ENCODE measurements around the gene OR1S1.
"Not testable (repeated sequence)": the region's sequence is repeated elsewhere in the genome, so short reads cannot be mapped to it uniquely, and the experiment has no call there.

Gene OR1S1

GRCh38 chr11:58212420-58212819, at the start of gene OR1S1:
Gene OR1S1 (plus strand): TSS chr11:58212720.
- DNase-seq, result not testable (repeated sequence)

GRCh38 chr11:58164389-58164788, 48.1 kb upstream of the OR1S1 start:
- no peak for DNase-seq

- DNase-seq, result no peak
These were observed 47.5 kb upstream of the OR1S1 start for GRCh38 chr11:58164990-58165389.

GRCh38 chr11:58165504-58166106, 46.9 kb upstream of the OR1S1 start:
- no peak for DNase-seq

- no peak for DNase-seq
These were observed 35.0 kb upstream of the OR1S1 start for GRCh38 chr11:58177409-58178054.

GRCh38 chr11:58178444-58178843, 34.1 kb upstream of the OR1S1 start:
- no peak for DNase-seq

- no peak for DNase-seq
These were observed 32.9 kb upstream of the OR1S1 start for GRCh38 chr11:58179648-58180047.

GRCh38 chr11:58186938-58187337, 25.6 kb upstream of the OR1S1 start:
- DNase-seq, result no peak

GRCh38 chr11:58188770-58189169, 23.8 kb upstream of the OR1S1 start, which contains the start of gene OR9Q2:
Gene OR9Q2 (plus strand): TSS chr11:58189070. CDS start chr11:58190491, 1,421 bp downstream.
- no peak for DNase-seq

- no peak for DNase-seq
These were observed 20.3 kb upstream of the OR1S1 start for GRCh38 chr11:58192229-58192628.

- DNase-seq, result no peak
These were observed 19.1 kb upstream of the OR1S1 start for GRCh38 chr11:58193391-58193790.

- no peak for DNase-seq
These were observed 16.6 kb upstream of the OR1S1 start for GRCh38 chr11:58195939-58196338.

GRCh38 chr11:58199271-58199670, 13.2 kb upstream of the OR1S1 start:
- DNase-seq, result no peak

- DNase-seq, result no peak
These were observed 8.5 kb upstream of the OR1S1 start, which contains the start of gene OR1S2 for GRCh38 chr11:58204042-58204441. Gene OR1S2 (minus strand): TSS chr11:58204142. CDS start chr11:58204142, 0 bp downstream.

- DNase-seq, result no peak
These were observed 4.0 kb downstream of the OR1S1 start for GRCh38 chr11:58216476-58216875.

GRCh38 chr11:58222721-58223120, 10.2 kb downstream of the OR1S1 start:
- no peak for DNase-seq

- DNase-seq, result no peak
These were observed 15.6 kb downstream of the OR1S1 start for GRCh38 chr11:58227956-58228615.

- DNase-seq, result no peak
These were observed 31.4 kb downstream of the OR1S1 start for GRCh38 chr11:58243954-58244353.

- DNase-seq, result no peak
These were observed 42.4 kb downstream of the OR1S1 start for GRCh38 chr11:58254936-58255335.

- DNase-seq, result no peak
These were observed 47.5 kb downstream of the OR1S1 start for GRCh38 chr11:58259983-58260382.
